IPS DF 6.9 (cell line): ENCODE measurements around the gene VIPR2.

ENCODE experiments used
- DNase-seq: peaks from one replicate; pipeline ENCODE4 v3.0.0-alpha.2; 2013; ENCODE audit warnings: low read depth, low spot score
- H3K27ac ChIP-seq: one replicate; pipeline ENCODE4 v1.5.1; 2013; ENCODE audit warnings: low read length, control low read depth
- H3K27me3 ChIP-seq: 2 replicates; pipeline ENCODE4 v1.6.1; 2013; ENCODE audit warnings: mild to moderate bottlenecking, low read length; ENCODE audit not compliant: control insufficient read depth, insufficient read depth
- H3K36me3 ChIP-seq: 2 replicates; pipeline ENCODE4 v1.6.1; 2013; ENCODE audit warnings: low read length; ENCODE audit not compliant: control insufficient read depth, insufficient read depth
- H3K4me1 ChIP-seq: 2 replicates; pipeline ENCODE4 v1.6.1; 2013; ENCODE audit warnings: low read length; ENCODE audit not compliant: control insufficient read depth, insufficient read depth
- H3K4me3 ChIP-seq: 2 replicates; pipeline ENCODE4 v1.5.1; 2013; ENCODE audit warnings: mild to moderate bottlenecking, low read length
- H3K9me3 ChIP-seq: 2 replicates; pipeline ENCODE4 v1.6.1; 2013; ENCODE audit warnings: low read length, inconsistent platforms; ENCODE audit not compliant: control insufficient read depth, insufficient read depth
- WGBS: extraction: QIAGEN DNeasy Blood & Tissue Kit; methylation state at CpG from one replicate; pipeline ENCODE4 v1.1.7; 2013; ENCODE audit warnings: mixed read lengths, missing lambda C conversion rate; ENCODE audit not compliant: insufficient read length, insufficient coverage; 5-methylcytosine and 5-hydroxymethylcytosine counted together

Gene VIPR2

GRCh38 chr7:159158125-159158887 is 13.6 kb upstream of the VIPR2 start:
- Histone ChIP-seq H3K9me3 (no peaks in the 10 kb centered on the region), H3K4me1 (no peaks in the 10 kb centered on the region), H3K4me3 (no peak overlapping the region), H3K27ac (no peak overlapping the region), H3K36me3 (no peaks in the 10 kb centered on the region), H3K27me3 (no peaks in the 10 kb centered on the region)
- WGBS = no CpG with 5 or more reads among the region's 29 CpGs
- no peak for DNase-seq

- no peak for DNase-seq
- no CpG with 5 or more reads among the region's 12 CpGs for WGBS
- no peaks in the 10 kb centered on the region for H3K9me3 ChIP-seq
- no peak overlapping the region for H3K4me3 ChIP-seq
- H3K27me3 ChIP-seq = no peaks in the 10 kb centered on the region
- H3K36me3 ChIP-seq = no peaks in the 10 kb centered on the region
- no peaks in the 10 kb centered on the region for H3K4me1 ChIP-seq
- no peak overlapping the region for H3K27ac ChIP-seq
Measured at GRCh38 chr7:159157714-159158113, 13.0 kb upstream of the VIPR2 start.

GRCh38 chr7:159156436-159157245 is 12.0 kb upstream of the VIPR2 start:
- WGBS = no CpG with 5 or more reads among the region's 23 CpGs
- no peak for DNase-seq
- no peaks in the 10 kb centered on the region for H3K27me3 ChIP-seq
- H3K9me3 ChIP-seq = no peaks in the 10 kb centered on the region
- no peak overlapping the region for H3K27ac ChIP-seq
- H3K36me3 ChIP-seq = no peaks in the 10 kb centered on the region
- no peaks in the 10 kb centered on the region for H3K4me1 ChIP-seq
- no peak overlapping the region for H3K4me3 ChIP-seq

- Histone ChIP-seq H3K4me1 (no peaks in the 10 kb centered on the region), H3K9me3 (no peaks in the 10 kb centered on the region), H3K27ac (no peak overlapping the region), H3K27me3 (no peaks in the 10 kb centered on the region), H3K36me3 (no peaks in the 10 kb centered on the region), H3K4me3 (no peak overlapping the region)
- DNase-seq = no peak
- WGBS = no CpG with 5 or more reads among the region's 9 CpGs
Measured at GRCh38 chr7:159155410-159155809, 10.7 kb upstream of the VIPR2 start.

GRCh38 chr7:159154243-159154642 is 9.6 kb upstream of the VIPR2 start:
- Histone ChIP-seq H3K4me1 (no peaks in the 10 kb centered on the region), H3K4me3 (no peak overlapping the region), H3K27me3 (no peaks in the 10 kb centered on the region), H3K36me3 (no peaks in the 10 kb centered on the region), H3K9me3 (no peaks in the 10 kb centered on the region), H3K27ac (no peak overlapping the region)
- DNase-seq = no peak
- WGBS = no CpG with 5 or more reads among the region's 17 CpGs

GRCh38 chr7:159153511-159153910 is 8.8 kb upstream of the VIPR2 start:
- DNase-seq = no peak
- Histone ChIP-seq H3K9me3 (no peaks in the 10 kb centered on the region), H3K36me3 (no peaks in the 10 kb centered on the region), H3K4me1 (no peaks in the 10 kb centered on the region), H3K27ac (no peak overlapping the region), H3K27me3 (no peaks in the 10 kb centered on the region), H3K4me3 (no peak overlapping the region)
- no CpG with 5 or more reads among the region's 9 CpGs for WGBS

GRCh38 chr7:159152816-159153215 is 8.1 kb upstream of the VIPR2 start:
- Histone ChIP-seq H3K4me1 (no peaks in the 10 kb centered on the region; the same call in 1 of the 2 replicates), H3K9me3 (no peaks in the 10 kb centered on the region), H3K36me3 (no peaks in the 10 kb centered on the region), H3K4me3 (no peak overlapping the region), H3K27me3 (no peaks in the 10 kb centered on the region), H3K27ac (no peak overlapping the region)
- no peak for DNase-seq
- WGBS = no CpG with 5 or more reads among the region's 13 CpGs

GRCh38 chr7:159151231-159151630 is 6.6 kb upstream of the VIPR2 start:
- Histone ChIP-seq H3K4me1 (peaks cover 2% of the 10 kb centered on the region), H3K4me3 (no peak overlapping the region), H3K36me3 (no peaks in the 10 kb centered on the region), H3K9me3 (no peaks in the 10 kb centered on the region), H3K27me3 (no peaks in the 10 kb centered on the region), H3K27ac (no peak overlapping the region)
- WGBS = no CpG with 5 or more reads among the region's 8 CpGs
- DNase-seq = no peak

- no peak for DNase-seq
- peaks cover 2% of the 10 kb centered on the region for H3K4me1 ChIP-seq
- H3K9me3 ChIP-seq = no peaks in the 10 kb centered on the region
- no peak overlapping the region for H3K4me3 ChIP-seq
- no peaks in the 10 kb centered on the region for H3K36me3 ChIP-seq
- no peaks in the 10 kb centered on the region for H3K27me3 ChIP-seq
- no CpG with 5 or more reads among the region's 8 CpGs for WGBS
- no peak overlapping the region for H3K27ac ChIP-seq
Measured at GRCh38 chr7:159149488-159149887, 4.8 kb upstream of the VIPR2 start.

GRCh38 chr7:159148430-159149395 is 4.0 kb upstream of the VIPR2 start:
- peaks cover 2% of the 10 kb centered on the region for H3K4me1 ChIP-seq
- H3K36me3 ChIP-seq = no peaks in the 10 kb centered on the region
- no peak overlapping the region for H3K27ac ChIP-seq
- H3K9me3 ChIP-seq = no peaks in the 10 kb centered on the region
- no peak overlapping the region for H3K4me3 ChIP-seq
- H3K27me3 ChIP-seq = peaks cover 4% of the 10 kb centered on the region; the same call in 1 of the 2 replicates
- no CpG with 5 or more reads among the region's 17 CpGs for WGBS
- no peak for DNase-seq
